ENCODE measurements around the gene AGR3.

GRCh38 chr7:16817536-16817935, 64.2 kb downstream of the AGR3 start:
- TF ChIP-seq CTCF (IDR thresholded peaks at IDR 0.05) (no peak), EZH2phosphoT487 (IDR thresholded peaks at IDR 0.05) (no peak)

All from neural progenitor cell (in vitro differentiated cells).